Measurements from ENCODE around the gene TEDDM1.

The TEDDM1 gene

GRCh38 chr1:182391362-182392049 is 9.0 kb downstream of the TEDDM1 start, which contains the start of gene GLUL:
Gene GLUL (minus strand): TSS chr1:182391790. CDS start chr1:182388737, 3,053 bp downstream.
- TF ChIP-seq CTCF (IDR thresholded peaks at IDR 0.05; ENCODE audit: low read depth, low read length), result no peak
- peak within 1 kb of the TSS; percentile 79 for H3K4me3 ChIP-seq (ENCODE audit: low read depth, low read length)

GRCh38 chr1:182391028-182391361 is 9.5 kb downstream of the TEDDM1 start:
- peak overlapping the region; percentile 79 for H3K4me3 ChIP-seq (ENCODE audit: low read depth, low read length)
- TF ChIP-seq CTCF (IDR thresholded peaks at IDR 0.05; ENCODE audit: low read depth, low read length), result no peak

GRCh38 chr1:182389619-182390047 is 10.8 kb downstream of the TEDDM1 start:
- no peak for TF ChIP-seq CTCF (IDR thresholded peaks at IDR 0.05; ENCODE audit: low read depth, low read length)
- peak overlapping the region; percentile 79 for H3K4me3 ChIP-seq (ENCODE audit: low read depth, low read length)

- peak overlapping the region; percentile 79 for H3K4me3 ChIP-seq (ENCODE audit: low read depth, low read length)
- no peak for TF ChIP-seq CTCF (IDR thresholded peaks at IDR 0.05; ENCODE audit: low read depth, low read length)
Observed at GRCh38 chr1:182388392-182389134, 11.9 kb downstream of the TEDDM1 start.

GRCh38 chr1:182387566-182387965 is 12.9 kb downstream of the TEDDM1 start:
- no peak for TF ChIP-seq CTCF (IDR thresholded peaks at IDR 0.05; ENCODE audit: low read depth, low read length)
- no peak overlapping the region for H3K4me3 ChIP-seq (ENCODE audit: low read depth, low read length)

- no peak for TF ChIP-seq CTCF (IDR thresholded peaks at IDR 0.05; ENCODE audit: low read depth, low read length)
- H3K4me3 ChIP-seq (ENCODE audit: low read depth, low read length), result no peak overlapping the region
Observed at GRCh38 chr1:182386980-182387379, 13.5 kb downstream of the TEDDM1 start.
